LHCN-M2 (cell line): ENCODE measurements around the gene TBC1D22A. TPM values are rescaled to one million over a fixed set of nuclear protein-coding genes. Genes with fewer than 3 reads are reported as not detected.

Source experiments
- DNase-seq: peaks from one replicate; pipeline ENCODE4 v3.0.0-alpha.2; 2012; ENCODE audit warnings: low read depth
- total RNA-seq: library from RNA; depleted of rRNA; stranded (reverse); fragments of >200 nt; gene quantifications from 2 replicates; pipeline ENCODE4 v1.2.3, GENCODE V29; 2014

Gene TBC1D22A
- total RNA-seq, 1 experiment from 2014 or later: 13.1 TPM

DNA sequence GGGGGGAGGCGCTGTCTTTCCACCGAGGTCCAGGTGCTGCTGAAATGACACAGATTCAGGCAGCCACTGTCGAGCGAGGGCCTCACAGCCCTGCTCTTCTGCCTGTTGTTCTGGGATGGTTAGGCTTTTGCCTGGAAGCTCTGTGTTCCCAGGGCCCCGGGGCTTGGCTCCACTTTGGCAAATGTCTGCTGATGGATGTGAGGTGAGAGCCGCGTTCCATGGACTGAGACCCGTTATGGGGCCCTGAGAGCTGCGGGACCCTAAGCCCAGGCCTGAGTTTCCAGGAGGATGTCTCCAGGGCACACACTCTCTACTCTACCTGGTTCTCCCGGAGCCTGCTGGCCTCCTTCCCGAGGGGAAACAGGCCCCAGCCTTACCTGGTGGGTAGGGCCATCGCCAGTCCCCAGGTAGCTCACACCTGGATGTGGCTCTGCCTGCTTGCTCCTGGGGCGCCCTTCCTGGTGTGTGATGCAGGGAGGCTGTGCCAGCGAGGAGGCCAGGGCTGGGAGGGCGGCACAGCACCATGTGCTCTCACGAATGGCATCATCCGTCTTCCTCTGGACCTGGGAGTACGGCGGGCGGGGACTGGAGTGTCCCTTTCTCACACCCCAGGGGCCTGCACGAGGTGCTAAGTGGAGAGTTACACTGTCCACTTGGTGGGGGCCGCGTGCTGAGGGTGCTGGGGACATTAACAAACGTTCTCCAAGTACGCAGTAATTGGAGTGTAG, 435.5 kb downstream of the TBC1D22A start:
- no peak for DNase-seq

DNA sequence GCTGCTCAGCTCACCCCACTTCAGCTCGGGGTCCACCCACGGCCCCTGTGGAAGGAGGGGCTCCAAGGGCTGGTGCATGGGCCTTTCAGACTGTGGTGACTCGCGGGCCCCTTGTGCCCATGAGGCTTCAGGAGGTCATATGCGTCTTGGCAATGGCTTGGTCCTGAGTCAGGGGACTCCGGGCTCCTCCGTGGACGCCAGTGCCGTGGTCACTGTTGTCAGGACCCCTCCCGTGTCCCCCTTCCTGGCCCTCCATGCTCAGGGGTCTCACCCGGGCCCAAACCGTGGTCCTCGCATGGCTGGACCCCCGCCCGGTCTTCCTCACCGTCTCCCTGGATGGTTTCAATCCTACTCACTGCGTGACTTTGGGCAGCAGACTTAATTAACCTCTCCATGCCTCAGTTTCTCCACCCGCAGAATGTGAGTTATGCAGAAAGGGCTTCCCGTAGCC, 436.4 kb downstream of the TBC1D22A start:
- no peak for DNase-seq

DNA sequence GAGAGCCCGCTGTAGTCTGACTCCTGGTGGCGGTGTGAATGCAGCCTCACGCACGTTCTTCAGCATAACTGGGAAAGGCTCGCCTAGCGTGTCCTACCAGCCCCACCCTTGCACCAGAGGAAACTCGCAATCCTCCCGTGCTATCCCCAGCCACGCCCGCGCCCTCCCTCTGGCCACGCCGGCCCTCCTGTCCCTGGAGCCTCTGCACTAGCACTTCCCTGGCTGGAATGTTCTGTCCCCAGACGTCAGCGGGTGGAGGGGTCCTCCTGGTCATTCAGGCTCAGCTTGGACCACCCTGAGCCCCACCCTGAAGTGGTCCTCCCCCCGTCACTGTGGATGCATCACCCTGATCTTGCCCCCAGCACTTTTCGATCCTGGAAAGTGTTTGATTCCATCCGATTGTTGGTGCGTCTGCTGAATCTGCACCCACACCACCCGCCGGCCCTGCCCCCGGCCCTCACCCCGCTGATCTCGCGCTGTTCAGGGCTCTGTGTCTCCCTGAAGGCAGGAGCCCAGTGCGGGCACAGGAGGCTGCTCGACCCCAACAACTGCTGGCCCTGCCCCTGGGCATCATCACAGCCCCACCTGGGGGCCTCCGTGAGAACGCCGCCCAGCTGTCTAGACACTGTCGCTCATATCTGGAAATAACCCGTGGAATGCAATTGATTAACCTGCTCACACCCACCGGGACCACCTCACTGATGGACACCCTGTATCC, 437.0 kb downstream of the TBC1D22A start:
- no peak for DNase-seq

DNA sequence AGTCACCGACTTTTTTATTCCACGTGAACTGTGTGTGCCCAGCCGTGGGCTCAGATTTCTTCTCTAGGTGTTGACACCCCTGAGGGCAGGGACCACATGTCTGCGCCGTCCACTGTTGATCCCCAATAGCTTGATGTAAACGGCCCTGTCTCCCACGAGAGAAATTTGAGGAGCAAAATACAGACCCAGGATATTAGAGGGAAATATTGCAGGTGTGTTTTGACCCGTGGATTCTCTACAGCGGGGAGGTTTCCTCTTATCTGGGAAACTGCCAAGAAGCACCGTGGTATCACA, 437.5 kb downstream of the TBC1D22A start:
- no peak for DNase-seq

DNA sequence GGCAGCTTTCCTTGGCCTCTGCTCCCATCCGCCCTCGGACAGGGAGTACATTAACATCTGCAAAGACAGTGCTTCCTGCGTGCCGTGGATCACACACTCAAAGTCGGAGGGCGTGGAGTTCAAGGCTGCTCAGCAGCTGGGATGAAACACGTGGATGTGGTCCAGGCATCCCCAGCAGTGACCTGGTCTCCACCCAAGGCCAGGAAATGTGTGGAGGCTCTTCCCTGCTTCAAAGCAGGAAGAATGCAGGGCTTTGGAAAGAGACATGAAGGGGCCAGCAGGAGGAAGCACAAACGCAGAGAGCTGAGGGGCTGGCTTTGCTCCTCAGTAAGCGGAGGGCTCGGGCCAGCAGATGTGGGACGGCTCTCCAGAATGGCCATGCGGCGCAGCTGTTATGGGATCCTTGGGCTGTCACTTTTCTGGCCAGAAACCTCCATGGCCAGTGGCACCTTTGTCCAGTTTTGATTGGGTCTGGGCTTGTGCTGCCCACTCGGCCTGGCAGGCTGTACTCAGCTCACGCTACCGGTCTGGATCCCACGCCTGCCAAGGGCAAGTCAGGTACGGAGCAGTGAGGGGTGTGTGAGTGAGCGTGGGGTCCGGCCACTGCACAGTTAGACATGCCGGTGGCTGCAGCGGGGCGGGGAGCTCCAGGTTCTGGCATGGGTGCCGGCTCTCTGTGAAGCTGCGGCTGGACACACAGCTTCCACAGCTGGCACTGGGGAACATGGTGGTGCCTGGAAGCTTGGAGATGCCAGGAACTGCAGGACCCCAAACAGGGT, 438.0 kb downstream of the TBC1D22A start:
- DNase-seq: peak; percentile 45

DNA sequence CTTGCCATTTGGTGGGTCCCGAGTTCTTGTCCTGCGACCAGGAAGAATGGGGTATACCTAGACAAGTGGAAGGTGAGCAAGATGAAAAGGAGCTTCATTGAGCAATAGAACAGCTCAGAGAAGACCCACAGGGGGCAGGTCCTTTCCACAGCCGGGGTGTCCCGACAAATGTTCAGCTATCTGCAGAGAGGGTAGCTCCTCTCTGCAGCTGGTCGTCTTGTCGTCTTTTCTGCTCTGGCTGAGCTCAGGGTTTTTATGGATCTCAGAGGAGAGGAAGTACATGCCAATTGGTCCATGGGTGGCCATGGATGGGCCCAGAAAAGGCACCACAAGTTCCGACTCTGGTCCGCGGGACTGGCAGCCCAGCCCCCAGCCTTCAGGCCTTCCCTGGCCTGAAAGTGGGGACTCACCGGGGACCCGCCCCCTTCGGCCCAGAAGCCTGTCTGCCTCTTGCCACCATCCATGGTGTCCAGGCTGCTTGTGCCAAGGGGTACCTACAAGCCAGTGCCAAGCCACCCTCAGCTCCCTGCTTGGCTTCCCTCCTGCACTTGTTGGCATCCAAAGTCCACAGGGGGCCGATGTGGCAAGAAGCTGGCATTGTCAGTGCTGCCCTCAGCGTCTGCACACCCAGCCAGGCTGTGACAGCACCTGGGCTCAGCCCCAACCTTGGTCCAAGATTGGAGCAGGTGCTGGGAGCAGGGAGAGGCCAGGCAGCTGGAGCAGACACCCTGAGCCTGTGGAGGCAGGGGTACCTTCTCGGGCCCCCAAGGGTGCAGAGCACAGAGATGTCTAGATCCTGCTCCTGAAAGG, 438.9 kb downstream of the TBC1D22A start:
- no peak for DNase-seq

DNA sequence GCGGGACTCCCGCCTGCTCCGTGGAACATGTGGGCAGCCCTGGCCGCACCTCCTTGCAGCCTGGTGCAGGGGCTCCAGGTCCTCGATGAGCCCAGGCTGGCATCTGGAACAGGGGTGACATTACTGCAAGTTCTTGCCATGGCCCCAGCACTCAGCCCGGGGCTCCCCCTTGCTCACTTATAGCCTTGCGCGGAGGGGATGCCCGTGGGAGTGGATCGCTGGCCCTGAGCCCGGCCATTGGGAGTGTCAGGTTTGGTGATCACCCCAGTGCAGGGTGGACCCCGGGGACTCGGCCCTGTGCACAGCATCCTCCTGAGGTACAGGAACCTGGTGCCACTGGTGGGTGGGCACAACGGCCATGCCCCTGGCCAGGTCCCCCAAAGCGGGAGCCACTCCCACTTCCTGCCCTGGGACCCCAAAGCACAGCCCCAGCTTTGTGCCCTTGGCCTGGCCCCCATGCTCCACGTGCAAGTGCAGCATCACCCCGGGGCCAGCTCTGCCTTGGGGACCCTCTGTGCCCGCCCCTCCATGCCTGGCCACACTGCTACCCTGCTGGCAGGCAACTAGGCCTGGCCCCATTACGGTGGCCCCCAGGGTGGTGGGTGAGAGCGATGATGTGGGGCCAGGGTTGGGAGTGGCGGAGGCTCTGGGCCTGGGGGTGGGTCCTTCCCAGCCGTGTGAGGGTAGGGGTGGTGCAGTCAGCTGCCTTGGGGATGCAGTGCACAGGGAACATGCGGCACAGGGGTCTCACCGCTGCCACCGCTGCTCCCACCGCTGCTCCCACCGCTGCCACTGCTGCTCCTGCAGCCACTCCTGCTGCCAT, 439.8 kb downstream of the TBC1D22A start:
- no peak for DNase-seq

DNA sequence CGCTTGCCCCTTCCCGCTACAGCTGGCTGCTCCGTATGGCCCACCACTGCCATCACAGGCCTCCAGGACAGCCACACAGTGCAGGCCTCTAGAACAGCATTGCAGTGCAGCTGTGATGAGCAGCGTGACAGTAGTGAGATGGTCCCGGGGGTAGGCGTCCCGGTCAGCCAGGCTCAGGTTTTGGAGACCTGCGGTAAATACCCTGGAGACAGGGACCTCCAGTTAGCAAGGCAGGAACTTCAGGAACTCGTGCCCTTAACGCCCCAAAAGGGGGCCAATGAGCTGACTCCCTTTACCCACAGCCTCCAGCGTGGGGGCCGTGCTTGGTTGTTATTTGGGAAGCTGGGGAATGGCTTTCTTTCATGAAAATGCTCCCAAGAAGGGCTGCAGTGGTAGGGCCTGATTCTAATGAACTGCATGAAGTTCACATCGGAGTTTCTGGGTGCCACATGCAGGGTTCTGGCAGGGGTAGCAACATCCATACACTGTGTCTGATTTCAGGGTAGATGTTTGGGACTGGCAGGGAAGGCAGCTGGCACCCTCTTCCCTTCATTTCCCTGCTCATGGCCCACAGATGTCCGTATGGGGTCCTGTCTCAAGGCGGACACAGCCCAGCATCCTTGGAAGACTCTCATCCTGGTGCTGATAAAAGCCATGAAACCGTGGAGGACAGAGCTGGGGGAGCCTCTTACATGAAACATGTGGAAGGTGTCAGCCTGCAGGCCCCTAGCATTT, 440.5 kb downstream of the TBC1D22A start:
- no peak for DNase-seq

DNA sequence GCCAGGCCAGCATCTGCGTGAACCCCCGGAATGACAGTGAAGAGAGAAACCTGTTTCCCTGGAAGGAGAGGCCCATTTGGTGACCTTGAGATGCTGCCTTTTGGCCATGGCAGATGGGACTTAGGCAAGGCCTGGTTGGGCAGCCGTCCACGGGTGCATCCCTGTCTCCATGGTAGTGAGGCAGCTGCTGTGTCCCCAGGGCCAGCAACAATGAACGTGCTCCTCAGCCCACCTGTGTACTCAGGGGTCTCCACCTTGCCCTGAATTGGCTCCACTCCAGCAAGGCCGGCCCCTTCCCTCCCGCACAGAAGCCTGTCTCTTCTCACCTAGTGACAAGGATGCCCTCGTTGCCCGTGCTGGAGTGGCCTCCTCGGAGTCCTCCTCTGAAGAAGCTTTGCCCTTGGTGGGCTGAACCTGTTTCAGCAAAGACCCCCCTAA, 441.1 kb downstream of the TBC1D22A start:
- no peak for DNase-seq

DNA sequence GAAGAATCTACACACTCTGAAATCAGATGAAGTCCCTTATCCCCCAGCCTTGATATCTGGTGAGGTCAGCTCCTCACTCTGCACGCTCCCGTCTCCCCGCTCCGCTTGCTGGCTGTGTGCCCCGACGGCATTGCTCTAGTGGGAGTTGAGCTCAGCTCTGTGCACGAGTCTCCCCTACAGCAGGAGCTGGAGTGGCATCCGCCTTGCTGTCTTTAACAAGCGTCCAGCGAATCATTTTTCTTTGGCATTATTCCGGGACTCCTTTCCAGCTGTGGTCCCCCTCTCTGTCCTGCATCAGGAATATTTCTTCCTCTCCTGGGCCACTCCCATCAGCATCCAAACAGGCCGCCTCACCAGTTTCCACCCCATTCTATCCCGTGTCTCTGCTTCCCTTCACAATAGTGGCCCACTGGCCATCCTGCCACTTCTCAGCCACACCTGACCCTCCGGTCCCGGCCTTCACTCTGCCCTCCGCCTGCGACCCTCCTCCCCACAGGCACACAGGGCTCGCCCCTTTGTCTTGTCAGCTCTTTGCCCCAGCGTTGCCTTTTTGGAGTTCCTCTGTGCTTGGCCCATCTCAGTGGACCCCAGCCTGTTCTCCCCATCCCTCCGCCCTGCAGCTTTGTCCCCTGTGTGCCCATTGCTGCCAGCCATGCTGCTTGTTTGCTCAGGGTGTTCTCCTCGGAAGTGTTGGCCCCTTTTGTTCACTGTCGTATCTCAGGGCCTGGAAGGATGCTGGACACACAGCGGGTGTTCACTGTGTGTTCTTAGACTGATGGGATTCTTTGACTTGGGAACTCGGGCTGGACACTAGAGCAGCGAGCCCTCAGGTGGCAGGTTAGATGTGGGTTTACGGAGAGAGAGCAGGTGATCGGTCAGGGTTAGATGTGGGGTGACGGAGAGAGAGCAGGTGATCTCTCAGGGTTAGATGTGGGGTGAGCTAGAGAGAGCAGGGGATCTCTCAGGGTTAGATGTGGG, 441.8 kb downstream of the TBC1D22A start:
- no peak for DNase-seq

DNA sequence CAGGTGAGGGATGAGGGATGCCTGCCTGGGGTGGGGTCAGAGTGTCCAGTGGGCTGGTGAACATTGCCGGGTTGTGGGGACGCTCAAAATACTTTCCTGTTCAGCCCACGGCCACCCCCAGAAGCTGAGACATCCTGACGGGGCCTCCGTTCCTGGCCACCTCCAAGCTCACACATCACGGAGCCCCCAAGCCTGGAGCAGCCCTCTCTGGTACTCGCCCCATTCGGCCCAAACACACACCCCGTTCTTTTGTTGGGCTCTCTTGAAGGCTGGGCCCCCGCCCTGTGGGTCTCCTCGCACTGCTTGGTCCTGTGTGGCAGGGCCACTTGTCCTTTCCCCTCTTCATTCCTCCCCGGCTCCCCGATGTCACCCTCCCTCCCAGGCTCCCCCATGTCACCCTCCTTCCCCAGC, 442.6 kb downstream of the TBC1D22A start:
- no peak for DNase-seq

DNA sequence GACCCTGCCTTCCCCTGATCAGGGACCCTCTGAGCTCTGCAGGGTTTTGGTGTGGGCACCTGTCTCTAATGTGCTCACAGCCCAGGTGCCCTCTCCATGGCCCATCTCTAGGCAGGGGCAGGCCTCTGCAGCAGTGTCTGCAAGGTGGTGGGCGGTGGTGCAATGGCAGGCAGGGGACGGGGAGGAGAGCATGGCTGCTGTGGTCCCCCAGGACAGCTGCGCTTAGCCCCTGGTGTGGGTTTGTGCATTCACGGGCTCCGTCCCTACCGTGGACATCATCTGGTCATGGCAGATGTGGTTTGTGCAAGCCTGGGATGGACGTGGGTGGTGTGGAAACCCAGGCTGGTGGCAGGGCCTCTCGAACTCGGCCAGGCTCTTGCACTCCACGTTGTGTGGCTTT, 443.1 kb downstream of the TBC1D22A start:
- DNase-seq: no peak

DNA sequence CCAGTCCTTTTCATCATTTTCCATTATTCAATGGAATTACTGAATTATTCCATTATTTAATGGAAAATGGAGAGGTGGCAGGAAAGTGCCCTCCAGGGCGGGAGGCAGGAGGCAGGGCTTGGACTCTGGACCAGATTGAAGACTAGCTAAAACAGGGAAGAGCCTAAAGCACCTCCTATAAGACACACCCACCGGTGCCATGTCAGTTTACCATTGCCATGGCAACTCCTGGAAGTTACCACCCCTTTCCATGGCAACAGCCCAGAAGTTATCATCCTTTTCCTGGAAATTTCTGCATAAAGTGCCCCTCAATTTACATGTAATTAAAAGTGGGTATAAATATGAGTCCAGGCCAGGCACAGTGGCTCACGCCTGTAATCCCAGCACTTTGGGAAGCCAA, 443.7 kb downstream of the TBC1D22A start:
- no peak for DNase-seq

DNA sequence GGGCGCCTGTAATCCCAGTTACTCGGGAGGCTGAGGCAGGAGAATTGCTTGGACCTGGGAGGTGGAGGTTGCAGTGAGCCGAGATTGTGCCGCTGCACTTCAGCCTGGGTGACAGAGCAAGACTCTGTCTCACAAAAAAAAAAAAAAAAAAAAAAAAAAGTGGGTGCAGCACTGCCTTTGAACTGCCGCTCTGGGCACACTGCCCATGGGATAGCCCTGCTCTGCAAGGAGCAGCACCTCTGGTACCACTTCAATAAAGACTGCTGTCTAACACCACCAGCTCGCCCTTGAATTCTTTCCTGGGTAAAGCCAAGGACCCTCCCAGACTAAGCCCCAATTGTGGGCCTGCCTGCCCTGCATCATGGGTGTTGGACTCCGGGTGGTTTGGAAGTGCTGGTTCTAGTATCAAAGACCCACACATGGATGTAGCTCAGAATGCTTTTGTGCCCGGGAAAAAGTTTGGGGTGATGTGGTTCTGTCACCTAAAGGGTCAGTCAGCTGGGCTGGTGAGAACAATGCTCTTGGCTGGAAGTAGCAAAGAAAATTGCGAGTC, 444.3 kb downstream of the TBC1D22A start:
- no peak for DNase-seq

DNA sequence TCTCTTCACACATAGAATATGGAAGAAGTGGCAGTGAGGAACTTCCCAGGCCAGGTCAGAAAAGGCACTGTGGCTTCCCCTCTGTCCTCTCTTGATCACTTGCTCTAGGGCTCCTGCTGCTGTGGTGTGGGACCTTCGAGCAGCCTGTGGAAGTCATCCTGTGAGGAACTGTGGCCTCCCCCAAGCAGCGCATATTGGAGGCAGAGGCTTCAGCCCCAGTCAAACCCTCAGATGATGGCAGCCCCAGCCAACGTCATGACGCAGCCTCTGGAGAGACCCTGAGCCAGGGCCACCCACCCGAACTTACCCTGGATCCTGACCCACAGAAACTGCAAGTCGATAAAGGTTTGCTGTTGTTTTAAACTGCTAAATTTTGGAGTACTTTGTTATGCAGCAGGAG, 444.9 kb downstream of the TBC1D22A start:
- no peak for DNase-seq

DNA sequence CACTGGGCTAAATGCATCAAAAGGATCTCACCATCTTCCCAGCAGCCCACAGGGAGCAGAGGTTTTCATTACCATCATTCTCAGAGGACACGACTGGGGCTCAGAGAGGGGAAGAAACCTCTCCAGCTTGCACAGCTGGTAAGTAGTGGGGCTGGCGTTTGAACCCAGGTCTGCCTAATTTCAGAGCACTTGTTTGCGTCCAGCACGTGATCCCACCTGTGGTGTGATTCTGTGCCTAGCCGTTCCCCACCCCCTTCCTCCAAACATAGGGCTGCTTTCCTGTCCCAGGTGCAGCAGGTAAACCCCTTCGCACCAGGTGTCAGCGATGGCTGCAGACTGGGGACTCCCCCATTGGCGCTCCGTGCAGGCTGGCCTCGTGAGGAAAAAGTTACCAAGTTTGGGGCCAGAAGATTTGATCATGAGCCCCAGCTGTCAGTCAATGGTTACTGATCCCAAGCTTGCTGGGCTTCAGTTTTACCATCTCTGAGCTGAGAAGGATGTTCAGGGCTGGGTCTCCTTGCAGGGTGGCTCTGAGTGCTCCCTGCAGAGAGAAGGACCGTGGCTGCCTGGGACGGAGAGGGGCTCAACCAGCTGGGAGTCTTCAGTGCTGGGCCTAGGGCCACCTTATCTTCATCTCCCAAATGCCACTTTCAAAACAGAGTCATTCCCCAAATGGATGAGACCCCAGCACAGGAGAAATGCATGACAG, 445.6 kb downstream of the TBC1D22A start:
- no peak for DNase-seq

DNA sequence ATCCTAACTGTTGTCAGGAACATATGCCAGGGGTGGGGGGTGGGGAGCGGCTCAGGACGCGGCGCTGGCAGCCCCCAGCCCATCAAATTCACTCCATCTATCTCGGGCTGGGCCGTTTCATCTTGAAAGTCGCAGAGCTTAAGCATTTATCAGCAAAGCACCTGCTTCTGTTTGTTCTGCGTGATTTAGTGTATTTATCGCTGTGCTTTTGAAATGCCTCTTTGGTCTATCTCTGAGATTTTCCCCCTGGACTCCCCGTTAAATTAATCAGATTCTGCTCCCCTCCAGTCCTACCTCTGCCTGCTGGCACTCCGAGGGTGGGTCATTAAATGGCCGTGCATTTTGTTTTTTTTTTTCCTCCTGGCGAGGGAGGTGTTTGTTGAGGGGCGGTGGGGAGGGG, 446.2 kb downstream of the TBC1D22A start:
- no peak for DNase-seq

DNA sequence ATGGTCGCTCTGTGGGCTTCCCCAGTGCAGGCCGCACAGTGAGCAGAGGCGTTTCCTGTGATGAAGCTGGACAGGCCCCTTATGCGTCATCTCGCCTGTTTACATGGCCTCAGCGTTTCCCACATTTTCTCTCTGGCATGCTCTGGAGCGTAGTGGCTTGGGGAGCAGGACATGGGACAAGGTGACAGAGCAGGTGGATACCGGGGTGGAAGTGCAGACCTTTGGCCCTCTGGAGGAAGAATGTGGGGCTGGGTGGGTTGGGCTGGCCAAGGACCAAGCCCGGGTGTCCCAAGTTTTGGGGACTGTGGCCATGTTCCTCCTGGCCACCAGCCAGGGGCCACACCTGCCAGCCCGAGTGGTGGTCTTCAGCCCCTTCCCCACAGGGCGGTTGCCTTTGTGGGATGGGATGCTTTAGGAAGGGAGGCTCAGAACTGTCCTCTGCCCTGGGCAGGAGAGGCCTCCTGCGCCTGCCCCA, 446.6 kb downstream of the TBC1D22A start:
- DNase-seq: no peak
